Liver (tissue), 3 donors: ENCODE results near the gene UBR4.

Experiments
- CTCF ChIP-seq: fragments of 150-350 bp; IDR thresholded peaks from 2 replicates; pipeline ENCODE4 v1.5.1; 2017; ENCODE audit warnings: improper control_type of control experiment, low read depth, low read length; ENCODE audit not compliant: missing input control
- SP1 ChIP-seq: IDR thresholded peaks from 2 replicates; pipeline ENCODE4 v1.6.1; 2018; ENCODE audit warnings: antibody characterized with exemption, mild to moderate bottlenecking
- TF ChIP-seq, protein P1 (sequence below): IDR thresholded peaks from 2 replicates; pipeline ENCODE4 v1.6.1; 2016; ENCODE audit warnings: antibody characterized with exemption
- donor health status: healthy.
- donor health status: healthy.

GRCh38 chr1:19061798-19062197, 148.3 kb downstream of the UBR4 start:
- TF ChIP-seq CTCF (no peak), SP1 (no peak)
- TF ChIP-seq, protein P1, sequence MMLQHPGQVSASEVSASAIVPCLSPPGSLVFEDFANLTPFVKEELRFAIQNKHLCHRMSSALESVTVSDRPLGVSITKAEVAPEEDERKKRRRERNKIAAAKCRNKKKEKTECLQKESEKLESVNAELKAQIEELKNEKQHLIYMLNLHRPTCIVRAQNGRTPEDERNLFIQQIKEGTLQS, result no peak
